Inferior parietal cortex (tissue), 1 donor: ENCODE results near the gene TMEM41B.
"Not testable (repeated sequence)": the region's sequence is repeated elsewhere in the genome, so short reads cannot be mapped to it uniquely, and the experiment has no call there.

Experiments used
- DNase-seq: peaks from one replicate; pipeline ENCODE4 v3.0.0-alpha.2; 2016; ENCODE audit errors: extremely low spot score

The TMEM41B gene, protein sequence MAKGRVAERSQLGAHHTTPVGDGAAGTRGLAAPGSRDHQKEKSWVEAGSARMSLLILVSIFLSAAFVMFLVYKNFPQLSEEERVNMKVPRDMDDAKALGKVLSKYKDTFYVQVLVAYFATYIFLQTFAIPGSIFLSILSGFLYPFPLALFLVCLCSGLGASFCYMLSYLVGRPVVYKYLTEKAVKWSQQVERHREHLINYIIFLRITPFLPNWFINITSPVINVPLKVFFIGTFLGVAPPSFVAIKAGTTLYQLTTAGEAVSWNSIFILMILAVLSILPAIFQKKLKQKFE

GRCh38 chr11:9314291-9315077 is at the start of gene TMEM41B:
TMEM41B (minus strand) TSS chr11:9314593; CDS start chr11:9314441, 152 bp downstream.
- DNase-seq, result peak; percentile 97

DNA sequence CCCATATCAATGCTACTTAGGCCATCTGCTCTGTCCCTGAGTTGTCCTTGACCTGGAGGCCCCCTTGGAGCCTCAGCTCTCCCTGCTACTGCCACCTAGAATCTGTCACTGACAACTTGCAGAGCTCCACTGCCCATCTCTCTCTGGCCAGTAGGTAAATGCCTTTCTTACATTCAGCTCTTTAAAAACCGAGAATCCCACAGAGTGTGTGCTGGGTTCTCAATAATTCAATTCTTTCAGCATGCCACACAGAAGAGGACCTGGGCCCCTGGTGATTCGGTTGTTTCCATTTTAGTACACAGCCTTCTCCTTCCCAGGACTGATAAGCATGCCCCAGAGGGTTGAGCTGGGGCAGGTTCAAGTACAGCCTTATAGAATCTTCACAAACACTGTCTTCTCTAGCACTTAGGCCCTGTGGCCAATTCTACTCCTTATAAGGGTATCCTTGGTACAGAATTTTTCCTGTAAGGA is 48.0 kb upstream of the TMEM41B start:
- DNase-seq, result no peak

- not testable (repeated sequence) for DNase-seq
Observed at GRCh38 chr11:9360862-9361622, 46.6 kb upstream of the TMEM41B start.

GRCh38 chr11:9357041-9357440 is 42.6 kb upstream of the TMEM41B start:
- no peak for DNase-seq

DNA sequence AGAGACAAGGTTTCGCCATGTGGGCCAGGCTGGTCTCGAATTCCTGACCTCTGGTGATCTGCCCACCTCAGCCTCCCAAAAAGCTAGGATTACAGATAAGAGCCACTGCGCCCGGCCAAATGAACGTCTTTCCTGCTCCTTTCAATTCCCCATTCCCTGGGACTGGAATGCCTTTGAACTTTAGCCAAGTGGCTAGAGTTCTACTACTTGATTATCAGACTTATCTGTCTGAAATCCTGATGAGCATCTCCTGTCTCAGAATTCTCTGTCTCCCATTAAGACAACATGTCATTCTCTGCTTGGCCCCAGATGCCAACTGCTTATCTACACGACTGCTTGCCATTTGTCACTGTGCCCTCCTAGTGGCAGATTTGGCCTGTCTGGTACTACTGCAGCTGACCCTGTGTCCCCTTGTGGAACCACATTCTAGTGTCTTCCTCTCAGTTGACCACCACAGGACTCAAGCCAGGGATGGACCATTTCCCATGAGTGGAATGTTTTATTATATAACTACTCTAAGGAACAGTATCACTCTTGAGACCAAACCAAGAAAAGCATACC is 37.0 kb upstream of the TMEM41B start:
- DNase-seq, result no peak

- DNase-seq, result not testable (repeated sequence)
Observed at GRCh38 chr11:9347779-9348178, 33.4 kb upstream of the TMEM41B start.

DNA sequence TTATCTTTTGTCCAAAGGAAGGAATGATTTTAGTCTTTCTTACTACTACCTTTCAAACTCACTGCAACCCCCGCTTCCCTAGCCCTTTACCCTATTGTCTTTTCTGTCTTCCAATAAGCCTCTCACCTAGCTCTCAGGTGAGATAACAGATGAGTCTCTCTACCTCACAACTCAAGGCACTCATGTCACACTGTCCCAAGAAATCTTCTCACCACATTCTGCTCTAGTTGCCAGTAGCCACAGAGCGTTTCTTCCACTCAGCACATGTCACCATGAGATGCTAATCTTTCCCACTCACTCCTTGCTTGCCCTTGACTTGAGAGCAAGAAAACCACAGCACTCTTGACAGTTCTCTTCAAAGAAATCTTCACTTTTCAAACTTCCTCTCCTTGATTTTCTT is 32.7 kb upstream of the TMEM41B start:
- no peak for DNase-seq

GRCh38 chr11:9344061-9344680 is 29.8 kb upstream of the TMEM41B start:
- no peak for DNase-seq

GRCh38 chr11:9341638-9342178 is 27.3 kb upstream of the TMEM41B start:
- DNase-seq, result no peak

DNA sequence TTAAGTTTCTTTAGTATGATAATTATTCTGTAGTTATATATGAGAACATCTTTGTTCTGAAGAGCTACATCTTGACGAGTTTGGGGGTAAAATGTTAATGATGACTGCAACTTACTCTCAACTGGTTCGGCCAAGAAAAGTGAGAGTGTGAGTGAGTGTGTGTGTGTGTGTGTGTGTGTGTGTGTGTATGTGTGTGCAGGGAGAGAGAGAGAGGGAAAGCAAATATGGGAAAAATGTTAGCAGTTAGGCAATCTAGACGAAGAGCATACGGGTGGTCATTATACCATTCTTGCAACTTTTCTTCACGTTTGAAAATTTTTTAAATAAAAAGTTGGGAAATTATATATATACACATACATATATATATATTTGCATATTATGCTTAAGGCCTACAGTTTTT is 18.3 kb upstream of the TMEM41B start:
- no peak for DNase-seq

DNA sequence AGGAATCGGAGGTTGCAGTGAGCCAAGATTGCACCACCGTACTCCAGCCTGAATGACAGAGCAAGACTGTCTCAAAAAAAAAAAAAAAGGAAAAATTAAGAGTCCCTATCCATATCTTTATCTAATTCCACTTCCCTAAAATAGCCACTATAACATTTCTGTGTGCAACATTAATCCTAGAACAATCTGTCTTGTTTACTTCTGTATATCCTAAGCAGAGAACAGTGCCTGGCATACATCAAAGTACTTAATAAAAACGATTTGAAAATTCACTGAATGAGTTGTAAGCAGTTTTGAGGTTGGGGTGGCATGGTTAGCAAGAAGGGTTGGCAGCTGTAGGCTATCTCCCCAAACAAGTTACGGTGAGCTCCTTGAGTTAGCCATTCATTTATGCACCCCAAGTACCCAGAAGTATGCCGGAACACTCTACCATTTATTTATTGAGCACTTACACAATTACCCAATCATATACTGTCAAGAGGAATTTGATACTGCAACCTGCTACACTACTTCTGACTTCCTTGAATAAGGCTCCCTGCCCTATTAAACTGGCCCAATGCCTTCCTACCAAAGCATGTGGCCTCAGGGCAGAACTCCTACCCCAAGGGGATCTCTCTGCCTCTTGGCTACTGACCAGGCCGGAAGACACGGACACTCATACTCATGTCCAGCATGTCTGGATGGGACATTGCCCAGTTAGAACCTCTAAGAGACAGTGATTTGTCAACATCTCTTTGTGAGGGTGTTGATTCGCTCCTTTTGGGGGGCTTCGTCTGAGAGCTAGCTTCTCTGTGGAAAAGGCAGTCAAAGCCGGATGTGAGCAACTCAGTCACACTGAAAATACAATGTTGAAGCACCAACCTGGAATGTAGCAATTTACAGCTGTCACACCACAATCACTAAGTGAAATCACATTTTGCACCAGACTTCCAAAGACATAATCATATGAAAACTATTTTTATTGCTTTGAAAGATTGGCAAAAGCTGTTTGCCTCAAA is 16.3 kb upstream of the TMEM41B start:
- DNase-seq, result no peak

GRCh38 chr11:9320047-9320446 is 5.7 kb upstream of the TMEM41B start:
- no peak for DNase-seq

- not testable (repeated sequence) for DNase-seq
Observed at GRCh38 chr11:9319377-9320001, 5.1 kb upstream of the TMEM41B start.

GRCh38 chr11:9318442-9319376 is 4.3 kb upstream of the TMEM41B start:
- DNase-seq, result not testable (repeated sequence)

DNA sequence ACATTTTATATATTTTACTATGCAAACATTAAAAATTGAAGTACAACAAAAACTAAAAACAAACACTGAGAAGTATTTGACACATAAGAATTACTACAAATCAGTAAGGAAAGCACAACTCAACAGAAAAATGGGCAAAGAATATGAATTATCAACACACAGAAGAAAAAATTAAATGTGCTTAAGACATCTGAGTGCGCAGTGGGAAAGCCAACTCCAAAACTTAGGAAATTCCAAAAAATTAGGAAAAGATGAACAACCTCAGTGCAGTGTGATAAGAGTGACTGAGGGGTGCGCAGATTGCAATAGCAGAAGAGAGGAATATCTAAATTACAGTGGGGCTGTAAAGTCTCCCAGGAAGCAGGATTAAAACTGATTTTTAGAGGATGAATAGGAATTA is 1.9 kb upstream of the TMEM41B start:
- DNase-seq, result no peak

DNA sequence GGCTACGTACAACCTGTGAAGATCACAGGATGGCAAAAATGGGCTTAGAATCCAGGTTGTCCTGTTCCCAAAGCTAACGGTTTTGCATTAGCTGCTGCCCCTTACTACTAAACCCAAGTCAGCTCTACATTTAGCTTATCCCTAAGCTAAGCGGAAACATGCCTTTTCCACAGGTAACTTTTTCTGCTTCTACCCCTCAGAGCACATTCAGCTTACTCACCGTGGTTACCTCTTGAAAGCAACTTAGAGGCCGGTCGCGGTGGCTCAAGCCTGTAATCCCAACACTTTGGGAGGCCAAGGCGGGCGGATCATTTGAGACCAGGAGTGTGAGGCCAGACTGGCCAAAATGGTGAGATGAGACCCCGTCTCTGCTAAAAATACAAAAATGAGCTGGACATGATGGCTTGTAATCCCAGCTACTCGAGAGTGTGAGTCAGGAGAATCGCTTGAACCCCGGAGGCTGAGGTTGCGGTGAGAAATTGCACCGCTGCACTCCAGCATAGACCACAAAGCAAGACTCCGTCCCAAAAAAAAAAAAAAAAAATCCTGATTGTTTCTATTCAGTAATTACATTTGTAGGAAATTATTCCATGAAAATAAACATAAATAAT is 790 bp upstream of the TMEM41B start:
- no peak for DNase-seq

DNA sequence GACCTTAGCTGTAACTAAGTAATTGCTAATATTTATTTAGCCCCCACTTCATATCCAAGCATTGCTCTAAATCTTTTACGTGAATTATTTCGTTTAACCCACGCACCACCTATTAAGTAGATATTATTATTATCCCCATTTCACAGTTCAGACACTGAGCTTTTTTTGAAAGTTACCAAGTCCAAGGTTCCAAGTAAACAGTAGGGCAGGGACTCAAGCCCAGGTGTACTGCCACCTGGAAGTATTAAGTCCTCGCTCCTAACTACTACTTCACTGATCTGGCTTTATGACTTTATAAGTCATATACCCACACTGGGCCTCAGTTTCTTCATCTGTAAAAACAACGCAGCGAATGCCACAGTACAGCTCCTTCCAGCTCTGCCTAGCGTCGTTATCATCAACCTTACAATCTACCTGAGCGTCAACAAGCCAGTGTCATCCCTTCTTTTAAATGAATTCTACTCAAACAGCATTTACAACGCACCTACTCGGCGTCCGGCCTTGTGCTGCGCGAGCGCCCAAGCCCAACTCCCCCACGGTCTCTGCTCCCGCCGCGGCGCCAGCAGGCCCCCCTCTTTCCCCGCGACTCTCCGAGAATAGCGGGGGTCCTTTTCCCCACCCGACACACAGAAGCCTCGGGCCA is 624 bp downstream of the TMEM41B start:
- DNase-seq, result peak; percentile 11
